D721Med (cell line): ENCODE measurements around the gene RRP1.

Experiments
- DNase-seq: peaks from one replicate; pipeline ENCODE4 v3.0.0; 2011; ENCODE audit warnings: low spot score; ENCODE audit not compliant: insufficient read length
- FAIRE-seq: peaks from 2 replicates; lab custom pipeline; 2011; peaks lifted over from hg19 to GRCh38; lab: Jason Lieb, UNC
- CTCF ChIP-seq: IDR thresholded peaks from 2 replicates; pipeline ENCODE4 v1.5.1; 2012; ENCODE audit warnings: mild to moderate bottlenecking, control low read depth; ENCODE audit not compliant: insufficient read depth; ENCODE audit errors: missing control alignments

Gene RRP1

GRCh38 chr21:43778469-43779335 lies 10.7 kb upstream of the RRP1 start:
- FAIRE-seq (no peak), DNase-seq (no peak)
- TF ChIP-seq CTCF, result no peak

- DNase-seq, result no peak
Observed at GRCh38 chr21:43779660-43780059, 9.7 kb upstream of the RRP1 start.

GRCh38 chr21:43781846-43782245 lies 7.5 kb upstream of the RRP1 start:
- DNase-seq, result no peak
- no peak for TF ChIP-seq CTCF
- FAIRE-seq, result no peak

More at GRCh38 chr21:43779660-43780059, 9.7 kb upstream of the RRP1 start:
- no peak for FAIRE-seq
- no peak for TF ChIP-seq CTCF

GRCh38 chr21:43782431-43783097 lies 6.8 kb upstream of the RRP1 start:
- FAIRE-seq (no peak), DNase-seq (no peak)
- TF ChIP-seq CTCF, result no peak

GRCh38 chr21:43783098-43783700 lies 6.2 kb upstream of the RRP1 start:
- FAIRE-seq, result no peak
- DNase-seq, result no peak
- no peak for TF ChIP-seq CTCF

DNA sequence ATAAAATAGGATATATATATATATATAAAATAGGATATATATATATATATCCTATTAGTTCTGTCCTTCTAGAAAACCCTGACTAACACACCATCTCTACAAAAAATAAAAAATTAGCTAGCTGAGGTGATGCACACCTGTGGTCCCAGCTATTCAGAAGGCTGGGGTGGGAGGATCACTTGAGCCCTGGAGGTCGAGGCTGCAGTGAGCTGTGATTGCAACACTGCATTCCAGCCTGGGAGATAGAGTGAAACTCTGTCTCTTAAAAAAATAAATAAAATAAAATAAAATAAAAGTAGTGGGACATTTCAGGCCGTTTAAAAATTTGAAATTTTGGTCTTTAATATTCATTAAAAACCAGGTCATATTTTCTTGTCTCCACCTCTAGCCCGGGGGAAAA lies 4.2 kb upstream of the RRP1 start:
- FAIRE-seq (no peak), DNase-seq (no peak)
- TF ChIP-seq CTCF, result no peak
